Measurements from ENCODE around the gene NTM.
A peak's percentile ranks its signal among the peaks of the same experiment; 100 is the strongest.

NTM gene

DNA sequence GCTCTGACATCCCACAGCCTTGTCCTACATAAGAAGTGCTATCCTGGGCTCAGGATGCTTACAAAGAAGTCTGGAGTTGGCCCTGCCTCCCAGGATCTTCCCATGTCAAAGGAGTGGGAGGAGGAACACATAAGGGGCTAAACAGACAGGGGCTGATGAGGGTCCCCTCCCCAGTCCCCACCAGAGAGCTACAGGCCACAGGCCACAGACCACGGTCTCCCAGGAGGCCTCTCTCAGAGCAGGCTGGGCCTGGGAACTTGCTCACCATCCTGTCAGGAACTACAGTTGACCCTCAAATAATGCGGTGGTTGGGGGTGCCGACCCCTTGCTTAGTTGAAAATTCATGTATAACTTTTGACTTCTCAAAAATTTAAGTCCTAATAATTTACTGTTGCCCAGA, 315.5 kb downstream of the NTM start:
- Histone ChIP-seq H3K27me3 (ENCODE audit: low read depth, low read length) (peaks cover 10% of the 10 kb centered on the region), H3K79me2 (ENCODE audit: low read length) (no peaks in the 10 kb centered on the region), H3K4me1 (ENCODE audit: low read length) (0 out of 2 replicates have a peak, but pooled peaks cover 2% of the 10 kb centered on the region), H3K4me2 (ENCODE audit: low read length) (no peak overlapping the region), H3K4me3 (ENCODE audit: low read length) (no peak overlapping the region), H2AFZ (ENCODE audit: low read depth, low read length) (no peak overlapping the region), H3K36me3 (replicated peaks; ENCODE audit: low read depth, low read length) (no peaks in the 10 kb centered on the region), H3K9ac (ENCODE audit: low read length) (no peak overlapping the region), H3K9me3 (ENCODE audit: insufficient read depth, low read length) (no peaks in the 10 kb centered on the region), H3K27ac (ENCODE audit: low read length) (no peak overlapping the region), H4K20me1 (ENCODE audit: insufficient read depth, low read length) (no peaks in the 10 kb centered on the region)
- no peak for TF ChIP-seq EZH2phosphoT487 (IDR thresholded peaks at IDR 0.05; ENCODE audit: low read depth)
- TF ChIP-seq, protein P1, sequence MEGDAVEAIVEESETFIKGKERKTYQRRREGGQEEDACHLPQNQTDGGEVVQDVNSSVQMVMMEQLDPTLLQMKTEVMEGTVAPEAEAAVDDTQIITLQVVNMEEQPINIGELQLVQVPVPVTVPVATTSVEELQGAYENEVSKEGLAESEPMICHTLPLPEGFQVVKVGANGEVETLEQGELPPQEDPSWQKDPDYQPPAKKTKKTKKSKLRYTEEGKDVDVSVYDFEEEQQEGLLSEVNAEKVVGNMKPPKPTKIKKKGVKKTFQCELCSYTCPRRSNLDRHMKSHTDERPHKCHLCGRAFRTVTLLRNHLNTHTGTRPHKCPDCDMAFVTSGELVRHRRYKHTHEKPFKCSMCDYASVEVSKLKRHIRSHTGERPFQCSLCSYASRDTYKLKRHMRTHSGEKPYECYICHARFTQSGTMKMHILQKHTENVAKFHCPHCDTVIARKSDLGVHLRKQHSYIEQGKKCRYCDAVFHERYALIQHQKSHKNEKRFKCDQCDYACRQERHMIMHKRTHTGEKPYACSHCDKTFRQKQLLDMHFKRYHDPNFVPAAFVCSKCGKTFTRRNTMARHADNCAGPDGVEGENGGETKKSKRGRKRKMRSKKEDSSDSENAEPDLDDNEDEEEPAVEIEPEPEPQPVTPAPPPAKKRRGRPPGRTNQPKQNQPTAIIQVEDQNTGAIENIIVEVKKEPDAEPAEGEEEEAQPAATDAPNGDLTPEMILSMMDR (IDR thresholded peaks at IDR 0.05; ENCODE audit: low read depth, low read length), result no peak

DNA sequence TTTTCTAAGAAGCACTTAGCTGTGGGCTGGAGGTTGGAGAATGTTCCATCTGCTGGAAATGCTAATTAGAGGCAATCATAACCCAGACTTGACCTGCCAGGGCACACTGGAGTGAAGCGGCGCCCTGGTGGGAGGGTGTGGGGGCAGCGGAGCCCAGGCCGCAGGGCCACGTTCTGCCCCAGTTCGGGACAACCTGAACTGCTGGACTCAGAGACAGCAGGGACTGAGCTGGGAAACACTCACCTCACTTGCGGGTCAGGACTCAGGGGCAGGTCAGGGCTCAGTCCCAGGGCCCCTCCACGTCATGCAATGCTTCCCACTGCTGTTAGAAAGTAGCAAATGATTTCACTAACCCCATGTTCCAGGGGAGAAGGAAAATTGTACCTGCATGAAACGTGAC, 316.4 kb downstream of the NTM start:
- no peaks in the 10 kb centered on the region for H3K9me3 ChIP-seq (ENCODE audit: insufficient read depth, low read length)
- H4K20me1 ChIP-seq (ENCODE audit: insufficient read depth, low read length), result no peaks in the 10 kb centered on the region
- no peak overlapping the region for H3K4me2 ChIP-seq (ENCODE audit: low read length)
- H3K4me1 ChIP-seq (ENCODE audit: low read length), result 0 out of 2 replicates have a peak, but pooled peaks cover 2% of the 10 kb centered on the region
- H3K27ac ChIP-seq (ENCODE audit: low read length), result no peak overlapping the region
- H3K27me3 ChIP-seq (ENCODE audit: low read depth, low read length), result peaks cover 10% of the 10 kb centered on the region
- no peaks in the 10 kb centered on the region for H3K36me3 ChIP-seq (replicated peaks; ENCODE audit: low read depth, low read length)
- no peaks in the 10 kb centered on the region for H3K79me2 ChIP-seq (ENCODE audit: low read length)
- no peak overlapping the region for H3K4me3 ChIP-seq (ENCODE audit: low read length)
- H3K9ac ChIP-seq (ENCODE audit: low read length), result no peak overlapping the region
- no peak overlapping the region for H2AFZ ChIP-seq (ENCODE audit: low read depth, low read length)
- TF ChIP-seq, protein P1 (IDR thresholded peaks at IDR 0.05; ENCODE audit: low read depth, low read length), result no peak
- no peak for TF ChIP-seq EZH2phosphoT487 (IDR thresholded peaks at IDR 0.05; ENCODE audit: low read depth)

DNA sequence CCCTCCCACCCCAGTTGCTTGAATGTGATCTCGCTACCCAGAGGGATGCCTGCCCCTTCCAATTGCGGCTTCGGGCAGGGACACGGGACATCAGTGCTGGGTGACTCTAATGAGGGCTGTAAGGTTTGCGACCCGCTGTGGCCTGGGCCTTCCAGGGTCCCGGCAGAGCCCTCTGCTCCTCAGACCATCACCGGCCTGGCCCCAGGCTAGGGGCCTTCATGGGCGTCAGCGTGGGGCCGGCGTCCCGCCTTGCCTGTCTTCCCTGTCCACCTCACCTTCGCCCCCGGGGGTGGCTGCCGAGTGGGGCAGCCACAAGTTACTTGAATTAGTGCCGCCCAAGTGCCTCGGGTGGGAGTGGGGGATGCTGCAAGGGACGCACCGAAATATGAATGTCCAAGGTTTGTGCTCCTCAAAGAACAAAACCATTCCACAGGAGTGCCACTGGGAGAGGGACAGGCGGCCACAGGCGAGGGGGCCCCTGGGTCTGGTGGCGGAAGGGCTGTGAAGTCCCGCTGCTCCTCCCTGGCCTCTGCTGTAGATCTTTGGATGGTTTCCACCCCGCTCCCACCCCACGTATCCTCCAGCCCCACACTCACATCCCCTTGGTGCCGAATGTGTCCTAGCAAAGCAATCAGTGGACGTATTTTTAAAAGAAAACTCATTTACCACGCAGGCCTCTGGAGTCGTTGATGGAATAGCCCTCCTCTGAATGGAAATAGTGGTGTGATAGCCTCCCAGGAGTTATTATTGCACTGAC, 317.1 kb downstream of the NTM start:
- H3K27me3 ChIP-seq (ENCODE audit: low read depth, low read length), result peaks cover 10% of the 10 kb centered on the region
- H3K36me3 ChIP-seq (replicated peaks; ENCODE audit: low read depth, low read length), result no peaks in the 10 kb centered on the region
- no peak overlapping the region for H3K4me2 ChIP-seq (ENCODE audit: low read length)
- no peak overlapping the region for H3K9ac ChIP-seq (ENCODE audit: low read length)
- 0 out of 2 replicates have a peak, but pooled peaks cover 2% of the 10 kb centered on the region for H3K4me1 ChIP-seq (ENCODE audit: low read length)
- no peaks in the 10 kb centered on the region for H3K9me3 ChIP-seq (ENCODE audit: insufficient read depth, low read length)
- no peaks in the 10 kb centered on the region for H3K79me2 ChIP-seq (ENCODE audit: low read length)
- TF ChIP-seq EZH2phosphoT487 (IDR thresholded peaks at IDR 0.05; ENCODE audit: low read depth), result no peak
- TF ChIP-seq, protein P1 (IDR thresholded peaks at IDR 0.05; ENCODE audit: low read depth, low read length), result no peak
- no peak overlapping the region for H2AFZ ChIP-seq (ENCODE audit: low read depth, low read length)
- no peak overlapping the region for H3K4me3 ChIP-seq (ENCODE audit: low read length)
- H3K27ac ChIP-seq (ENCODE audit: low read length), result no peak overlapping the region
- no peaks in the 10 kb centered on the region for H4K20me1 ChIP-seq (ENCODE audit: insufficient read depth, low read length)

DNA sequence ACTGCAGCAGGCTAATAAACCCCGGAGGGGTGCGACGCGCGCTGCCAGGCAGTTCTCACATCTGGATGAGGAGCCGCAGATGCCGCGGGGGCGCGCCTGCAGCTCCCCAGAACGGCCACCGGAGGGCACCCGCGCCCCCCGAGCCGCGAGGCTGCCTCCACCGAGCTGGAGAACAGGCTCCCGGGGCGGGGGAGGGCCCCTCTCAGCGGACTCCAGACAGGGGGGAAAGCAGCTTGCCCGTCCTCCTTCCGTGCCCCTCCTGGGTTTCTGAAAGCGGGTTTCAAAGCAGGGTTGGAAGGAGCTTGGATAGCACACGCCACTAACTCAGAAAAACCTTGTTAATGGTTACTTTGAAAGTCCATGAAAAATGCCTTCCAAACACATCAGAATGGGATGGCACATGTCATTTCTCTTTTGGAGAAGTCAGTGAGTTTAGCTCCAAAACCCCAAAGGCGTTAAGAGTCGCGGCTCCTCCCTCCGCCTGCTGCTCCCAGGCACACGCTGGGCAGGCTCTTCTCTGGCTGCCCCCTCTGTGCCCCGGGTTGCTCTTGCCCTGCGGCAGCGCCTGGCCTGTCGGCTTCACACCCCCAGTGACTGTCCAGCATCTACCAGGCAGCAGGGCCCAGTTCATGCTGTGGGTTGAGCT, 317.8 kb downstream of the NTM start:
- Histone ChIP-seq H2AFZ (ENCODE audit: low read depth, low read length) (no peak overlapping the region), H3K9ac (ENCODE audit: low read length) (no peak overlapping the region), H4K20me1 (ENCODE audit: insufficient read depth, low read length) (no peaks in the 10 kb centered on the region), H3K9me3 (ENCODE audit: insufficient read depth, low read length) (no peaks in the 10 kb centered on the region), H3K27ac (ENCODE audit: low read length) (no peak overlapping the region), H3K4me2 (ENCODE audit: low read length) (peak overlapping the region; percentile 70), H3K4me1 (ENCODE audit: low read length) (0 out of 2 replicates have a peak, but pooled peaks cover 2% of the 10 kb centered on the region), H3K4me3 (ENCODE audit: low read length) (peak overlapping the region; percentile 55; the same call in 1 of the 2 replicates), H3K36me3 (replicated peaks; ENCODE audit: low read depth, low read length) (no peaks in the 10 kb centered on the region), H3K79me2 (ENCODE audit: low read length) (no peaks in the 10 kb centered on the region), H3K27me3 (ENCODE audit: low read depth, low read length) (peaks cover 10% of the 10 kb centered on the region)
- no peak for TF ChIP-seq EZH2phosphoT487 (IDR thresholded peaks at IDR 0.05; ENCODE audit: low read depth)
- TF ChIP-seq, protein P1 (IDR thresholded peaks at IDR 0.05; ENCODE audit: low read depth, low read length), result peak; percentile 70

Data from OCI-LY3 (cell line).